Anterior cingulate cortex (tissue), 58 donors: ENCODE measurements around the gene LPCAT2.

Experiments
- DNase-seq, 58 donors: peaks; one replicate each; lab custom pipeline; 2025; lab: John Stamatoyannopoulos, UW

LPCAT2 gene

DNA sequence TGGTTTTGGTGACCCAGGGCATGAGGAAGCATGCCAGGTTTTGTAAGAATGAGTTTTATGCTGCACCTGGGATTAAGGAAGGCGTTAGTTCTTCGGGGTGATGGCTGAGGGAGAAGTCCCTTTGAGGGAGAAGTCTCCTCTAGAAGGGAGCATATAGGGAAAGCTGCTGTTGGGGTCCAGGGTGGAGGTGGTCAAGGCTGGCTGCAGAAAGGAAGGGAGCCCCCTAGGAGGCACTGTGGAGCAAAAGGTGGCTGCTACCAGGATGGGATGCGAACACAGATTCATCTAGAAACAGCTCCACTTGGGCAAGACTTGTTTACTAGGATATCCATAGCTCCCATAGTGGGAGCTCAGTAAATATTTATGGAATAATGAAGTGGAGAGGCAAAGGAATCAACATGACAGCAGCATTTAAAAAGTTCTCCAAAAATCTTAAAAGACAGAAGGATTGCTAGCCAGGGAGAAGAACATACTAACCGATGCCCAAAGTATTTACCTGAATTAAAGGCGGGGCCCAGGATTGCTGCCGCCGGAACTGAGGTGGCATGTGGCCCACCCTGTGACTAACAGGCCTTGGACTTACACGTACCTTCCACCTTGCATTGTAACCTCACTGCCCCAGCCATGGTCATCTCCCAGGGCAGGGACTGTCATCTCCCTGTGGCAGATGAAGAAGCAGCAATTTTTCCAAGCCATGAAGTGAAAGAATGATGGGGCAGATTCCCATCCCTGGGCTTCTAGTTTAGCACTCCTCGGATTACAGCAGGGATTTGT is 7.1 kb upstream of the LPCAT2 start:
- DNase-seq: no peak

- DNase-seq: peak in 56 of 58 donors; percentile 34 to 98 (median 90)
Observed at GRCh38 chr16:55502801-55503366, 6.0 kb upstream of the LPCAT2 start.

GRCh38 chr16:55503726-55504550 is 4.9 kb upstream of the LPCAT2 start:
- DNase-seq: no peak

- DNase-seq: no peak
Observed at GRCh38 chr16:55505333-55506015, 3.4 kb upstream of the LPCAT2 start.

DNA sequence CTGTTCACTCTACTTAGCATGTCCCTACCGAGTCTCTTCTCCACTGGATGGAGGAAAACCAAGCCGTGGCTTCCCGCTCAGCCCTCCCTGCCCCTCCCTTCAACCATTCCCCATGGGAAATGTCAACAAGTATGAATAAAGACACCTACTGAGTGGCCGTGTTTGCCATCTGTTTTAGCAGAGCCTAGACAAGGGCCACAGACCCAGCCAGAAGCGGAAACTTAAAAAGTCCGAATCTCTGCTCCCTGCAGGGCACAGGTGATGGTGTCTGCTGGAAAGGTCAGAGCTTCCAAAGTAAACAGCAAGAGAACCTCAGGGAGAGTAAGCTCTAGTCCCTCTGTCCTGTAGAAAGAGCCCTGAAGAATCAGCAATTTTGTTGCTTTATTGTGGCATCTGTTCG is 2.8 kb upstream of the LPCAT2 start:
- no peak for DNase-seq

GRCh38 chr16:55506708-55507107 is 2.2 kb upstream of the LPCAT2 start:
- DNase-seq: no peak

- no peak for DNase-seq
Observed at GRCh38 chr16:55508271-55508921, 476 bp upstream of the LPCAT2 start.

GRCh38 chr16:55510185-55510805 is 1.4 kb downstream of the LPCAT2 start:
- no peak for DNase-seq

DNA sequence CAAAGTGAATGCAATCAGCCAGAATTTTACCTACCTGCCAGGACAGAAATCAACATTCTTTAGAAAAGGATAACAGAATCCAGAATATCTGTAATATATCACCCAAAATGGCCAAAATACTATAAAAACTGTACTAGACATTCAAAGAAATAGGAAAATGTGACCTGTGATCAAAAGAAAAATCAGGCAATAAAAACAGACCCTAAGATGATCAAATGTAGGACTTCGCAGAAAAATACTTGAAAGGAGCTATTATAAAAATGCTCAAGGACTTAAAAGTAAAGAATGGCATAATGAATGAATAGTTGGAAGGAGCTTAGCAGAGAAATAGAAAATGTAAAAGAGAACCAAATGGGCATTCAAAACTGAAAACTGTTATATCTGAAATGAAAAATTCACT is 4.1 kb downstream of the LPCAT2 start:
- DNase-seq: no peak

DNA sequence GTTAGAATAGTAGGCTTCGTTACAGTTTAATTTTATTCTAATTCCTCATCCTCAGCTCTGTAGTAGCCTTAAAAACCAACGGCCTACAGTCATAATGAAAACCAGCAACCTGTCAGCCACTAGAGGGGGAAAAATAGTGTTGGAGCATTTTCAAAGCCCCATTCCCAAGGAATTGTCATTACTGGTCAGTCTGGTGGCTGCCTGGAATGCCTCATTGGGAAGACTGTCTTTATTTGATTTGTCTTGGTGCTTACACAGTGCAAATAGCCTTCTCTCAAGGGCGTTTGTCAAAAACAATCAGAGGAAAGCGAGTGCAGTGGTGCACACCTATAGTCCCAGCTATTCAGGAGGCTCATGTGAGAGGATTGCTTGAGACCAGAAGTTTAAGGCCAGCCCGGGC is 4.7 kb downstream of the LPCAT2 start:
- no peak for DNase-seq

DNA sequence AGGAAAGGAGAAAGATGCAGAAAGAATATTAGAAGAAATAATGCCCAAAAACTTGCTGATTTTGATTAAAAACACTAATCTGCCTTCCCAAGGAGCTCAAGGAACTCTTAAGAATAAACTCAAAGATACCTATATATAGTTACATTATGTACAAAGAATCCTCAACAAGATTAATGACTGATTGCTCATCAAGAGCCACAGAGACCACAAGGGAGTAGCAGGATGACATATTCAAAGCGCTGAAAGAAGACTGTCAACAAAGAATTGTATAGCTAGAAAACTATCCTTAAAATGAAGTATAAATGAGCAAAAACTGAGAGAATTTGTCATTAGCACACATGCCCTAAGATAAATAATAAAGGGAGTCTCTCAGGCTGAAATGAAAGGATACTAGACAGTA is 6.2 kb downstream of the LPCAT2 start:
- DNase-seq: no peak

DNA sequence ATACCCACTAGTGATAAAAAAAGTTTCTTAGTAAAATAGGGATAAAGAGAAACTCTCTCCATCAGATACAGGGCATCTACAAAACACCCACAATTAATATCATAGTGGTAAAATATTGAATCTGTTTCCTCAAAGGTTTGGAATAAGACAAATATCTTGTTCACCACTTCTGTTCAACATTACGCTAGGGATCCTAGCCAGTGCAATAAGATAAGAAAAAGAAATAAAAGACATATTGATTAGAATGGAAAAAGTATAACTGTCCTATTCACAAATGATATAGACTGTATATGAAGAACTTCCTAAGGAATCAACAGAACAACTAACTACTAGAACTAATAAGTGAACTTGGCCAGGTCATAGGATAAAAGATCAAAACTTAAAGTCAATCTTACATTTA is 12.9 kb downstream of the LPCAT2 start:
- DNase-seq: no peak

- DNase-seq: no peak
Observed at GRCh38 chr16:55526441-55526840, 17.6 kb downstream of the LPCAT2 start.

DNA sequence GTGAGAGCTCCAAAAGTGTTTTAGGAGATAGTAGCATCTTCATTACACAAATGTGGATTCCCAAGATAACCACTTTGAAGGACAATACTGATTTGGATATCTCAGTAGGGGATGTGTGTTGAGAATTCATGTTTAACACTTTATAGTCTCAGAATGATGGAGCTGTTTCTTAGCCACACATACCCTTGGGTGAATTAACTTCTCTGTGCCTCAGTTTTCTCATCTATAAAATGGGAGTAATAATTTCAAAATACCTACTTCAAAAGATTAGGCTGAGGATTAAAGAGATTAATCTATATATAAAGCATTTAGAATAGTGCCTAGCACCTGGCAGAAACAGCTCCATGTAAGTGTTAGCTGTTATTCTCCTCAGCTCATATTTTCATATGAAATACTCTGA is 19.0 kb downstream of the LPCAT2 start:
- no peak for DNase-seq

- DNase-seq: no peak
Observed at GRCh38 chr16:55529018-55529417, 20.1 kb downstream of the LPCAT2 start.

- no peak for DNase-seq
Observed at GRCh38 chr16:55530316-55530856, 21.5 kb downstream of the LPCAT2 start.

DNA sequence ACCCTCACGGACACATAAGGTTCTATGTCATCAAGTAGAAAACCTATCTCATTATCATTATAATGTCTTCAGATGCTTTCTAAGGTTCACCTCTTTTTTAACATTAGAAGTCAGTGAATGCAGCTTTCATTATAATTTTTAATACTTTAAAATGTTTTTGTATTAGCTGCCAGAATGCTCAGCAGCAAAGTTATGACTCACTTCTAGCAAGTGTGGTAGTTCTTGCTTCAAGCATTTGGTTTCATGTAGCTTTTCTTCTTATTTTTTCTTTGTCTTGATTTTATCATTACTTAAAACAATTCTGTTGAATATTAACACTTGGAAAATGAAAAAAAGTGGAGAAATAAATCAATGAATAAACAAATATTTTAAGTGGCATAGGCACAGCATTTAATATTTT is 23.4 kb downstream of the LPCAT2 start:
- DNase-seq: no peak

- peak in 1 of 58 donors; percentile 2 for DNase-seq
Observed at GRCh38 chr16:55534756-55535155, 25.9 kb downstream of the LPCAT2 start.

DNA sequence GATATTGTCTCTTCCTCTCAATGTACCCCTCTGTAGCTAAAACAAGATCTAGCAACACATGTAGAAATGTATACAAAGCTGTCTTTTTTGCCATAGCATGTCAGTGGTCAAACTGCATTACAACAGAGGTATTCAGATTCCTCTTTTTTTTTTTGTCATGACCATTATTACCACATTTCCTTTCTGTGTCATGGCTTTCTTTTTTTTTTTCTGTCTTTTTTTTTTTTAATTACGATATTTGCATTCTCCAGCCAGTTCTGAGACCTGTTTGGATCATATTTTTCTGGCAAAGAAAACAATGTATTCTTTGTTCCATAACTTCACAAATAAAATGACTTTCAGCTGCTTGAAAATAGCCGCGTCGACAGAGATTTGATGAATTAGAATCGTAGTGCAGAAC is 30.2 kb downstream of the LPCAT2 start:
- DNase-seq: no peak

DNA sequence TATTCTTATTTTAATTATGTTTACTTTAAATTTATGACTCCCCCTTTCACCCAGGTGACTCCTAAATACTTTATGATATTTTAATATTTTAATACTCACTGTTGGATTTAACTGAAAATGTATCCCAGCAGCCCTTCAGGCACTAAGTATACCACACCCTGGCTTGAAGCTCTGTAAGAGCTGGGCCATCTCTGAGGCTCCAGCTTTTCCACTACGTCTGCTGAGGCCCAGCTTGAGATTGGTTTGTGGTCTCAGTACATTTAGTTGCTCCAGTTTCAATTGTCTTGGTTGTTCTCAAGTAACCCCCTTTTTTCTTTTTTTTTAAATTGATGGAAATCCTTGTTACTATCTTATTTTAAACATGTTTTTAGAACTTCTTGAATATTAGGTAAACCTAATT is 30.6 kb downstream of the LPCAT2 start:
- DNase-seq: no peak
